HPDE6-E6E7 (cell line): Measurements from ENCODE around the gene TLE3.
"Not testable (repeated sequence)": the region's sequence is repeated elsewhere in the genome, so short reads cannot be mapped to it uniquely, and the experiment has no call there.

ENCODE experiments used
- DNase-seq: peaks from one replicate; pipeline ENCODE4 v3.0.0; 2011; ENCODE audit warnings: missing footprints; ENCODE audit errors: extremely low spot score

TLE3 gene

DNA sequence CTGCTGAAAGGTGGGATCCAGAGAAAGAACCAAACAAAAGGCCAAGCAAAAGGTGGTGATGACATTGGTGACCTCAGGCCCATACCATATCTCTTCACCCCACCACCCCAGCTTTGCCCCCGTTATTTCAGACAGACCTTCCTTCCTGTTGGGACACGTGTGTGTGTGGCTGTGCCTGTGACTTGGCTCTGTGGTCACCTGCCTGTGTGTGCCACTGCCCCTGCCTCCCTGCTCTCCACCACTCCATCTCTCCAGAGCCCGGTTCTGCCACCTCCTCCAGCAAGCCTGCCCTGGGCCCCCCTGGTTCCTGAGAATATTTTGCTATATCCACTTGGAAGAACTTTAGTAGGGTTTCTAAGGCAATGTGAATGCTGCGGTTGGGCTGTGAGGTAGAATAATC lies 28.6 kb upstream of the TLE3 start:
- DNase-seq, result no peak

DNA sequence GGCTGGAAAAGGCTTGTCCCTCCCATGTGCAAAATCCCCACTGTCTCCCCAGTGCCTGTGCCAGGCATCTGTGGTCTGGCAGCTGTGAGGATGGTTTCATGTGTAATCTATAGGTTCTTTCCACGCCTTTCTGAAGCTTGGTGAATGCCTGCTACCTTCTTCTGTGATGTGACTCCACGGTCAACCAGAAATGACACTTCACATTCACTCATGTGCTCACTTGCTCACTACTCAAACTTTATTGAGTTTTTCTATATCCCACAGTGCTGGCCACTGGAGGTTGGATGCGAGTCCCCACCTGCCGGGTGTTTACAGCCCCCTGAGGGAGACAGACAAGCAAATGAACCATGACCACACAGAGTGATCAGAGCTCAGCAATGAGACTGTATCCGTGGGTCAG lies 27.9 kb upstream of the TLE3 start:
- no peak for DNase-seq

DNA sequence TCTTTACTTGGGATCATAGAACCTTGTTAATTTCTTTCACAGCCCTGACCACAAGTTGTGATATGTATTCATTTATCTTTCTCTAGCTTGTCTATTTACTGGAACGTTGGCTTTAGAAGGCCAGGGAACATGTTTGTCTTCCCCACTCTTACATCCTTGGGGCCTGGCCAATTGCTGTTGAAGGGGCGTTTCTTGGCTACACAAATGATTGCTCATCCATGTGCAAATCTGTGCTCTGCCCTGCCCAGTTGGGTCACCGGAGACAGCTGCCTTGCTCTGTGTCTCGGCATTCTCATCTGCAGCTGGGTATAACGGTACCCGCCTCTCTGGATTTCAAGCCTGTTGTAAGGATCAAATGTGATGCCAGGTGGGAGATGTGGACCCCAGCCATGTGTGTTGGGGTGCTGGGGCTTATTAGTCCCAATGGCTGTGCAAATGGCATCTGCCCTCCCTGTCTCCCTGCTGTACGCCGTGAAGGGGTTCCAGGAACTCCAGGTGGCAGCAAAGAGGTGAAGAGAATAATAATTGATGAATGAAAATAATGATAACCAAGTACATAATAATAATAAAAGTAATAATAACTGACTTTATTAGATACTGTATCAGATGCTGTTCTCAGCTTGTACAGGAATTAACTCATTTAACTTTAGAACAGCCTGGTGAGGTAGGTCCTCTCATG lies 24.0 kb upstream of the TLE3 start:
- no peak for DNase-seq

DNA sequence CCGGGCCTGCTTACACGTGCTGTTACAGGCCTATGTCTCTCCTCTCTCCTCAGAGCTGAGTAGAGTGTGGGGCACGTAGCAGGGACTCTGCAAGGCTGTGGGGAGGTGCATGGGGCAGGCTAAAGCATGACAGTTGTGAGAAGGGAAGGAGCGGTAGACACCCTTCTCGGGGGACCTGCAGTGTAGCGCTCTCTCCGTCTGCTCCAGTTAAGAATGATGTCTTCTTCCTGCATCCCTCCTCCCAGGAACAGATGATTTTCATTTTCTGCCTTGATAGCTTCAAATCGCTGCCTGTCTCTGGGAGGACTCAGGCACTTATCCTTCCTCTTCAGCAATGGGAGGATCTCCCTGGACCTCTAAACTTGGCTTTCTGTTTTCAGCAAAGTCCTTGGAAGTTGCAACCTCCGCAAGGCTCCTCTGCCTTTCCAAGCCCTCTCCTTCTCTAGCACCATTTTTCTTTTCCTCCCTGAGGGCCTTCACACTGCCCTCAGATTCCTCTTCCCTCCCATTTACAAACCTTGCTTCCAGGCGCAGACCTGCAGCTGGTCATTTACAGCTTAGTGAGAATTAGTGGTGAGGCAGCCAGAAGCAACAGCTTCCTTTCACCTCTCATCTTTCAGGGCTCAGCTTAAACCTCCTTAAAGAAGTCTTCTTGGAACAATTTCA lies 23.4 kb upstream of the TLE3 start:
- no peak for DNase-seq

DNA sequence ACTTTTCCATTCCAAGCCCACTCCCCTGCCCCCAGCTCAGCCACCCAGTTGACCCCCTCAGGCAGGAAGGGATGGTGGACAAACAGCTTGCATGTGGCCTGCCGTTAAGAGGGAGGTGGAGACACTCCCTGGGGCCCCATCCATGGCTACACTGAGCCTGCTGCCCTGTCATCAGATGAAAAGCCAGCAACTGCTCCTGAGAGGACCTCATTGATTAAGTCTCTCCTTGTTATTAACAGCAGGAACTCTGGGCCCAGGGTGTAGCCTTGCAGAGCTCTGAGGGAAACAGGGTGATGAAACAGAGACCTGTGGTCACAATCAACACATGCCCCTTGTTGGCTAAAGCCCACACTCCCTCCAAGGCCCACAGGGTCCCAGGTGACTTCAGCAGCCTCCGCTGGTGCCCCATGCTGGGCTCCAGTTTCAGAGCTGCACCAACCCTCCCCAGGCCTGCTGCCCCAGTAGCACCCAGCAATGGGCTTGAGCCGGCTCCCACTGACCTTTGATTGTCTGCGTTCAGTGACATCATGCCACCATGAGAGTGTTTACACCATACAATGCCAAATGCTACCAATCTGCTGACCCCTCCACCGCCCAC lies 22.3 kb upstream of the TLE3 start:
- no peak for DNase-seq

DNA sequence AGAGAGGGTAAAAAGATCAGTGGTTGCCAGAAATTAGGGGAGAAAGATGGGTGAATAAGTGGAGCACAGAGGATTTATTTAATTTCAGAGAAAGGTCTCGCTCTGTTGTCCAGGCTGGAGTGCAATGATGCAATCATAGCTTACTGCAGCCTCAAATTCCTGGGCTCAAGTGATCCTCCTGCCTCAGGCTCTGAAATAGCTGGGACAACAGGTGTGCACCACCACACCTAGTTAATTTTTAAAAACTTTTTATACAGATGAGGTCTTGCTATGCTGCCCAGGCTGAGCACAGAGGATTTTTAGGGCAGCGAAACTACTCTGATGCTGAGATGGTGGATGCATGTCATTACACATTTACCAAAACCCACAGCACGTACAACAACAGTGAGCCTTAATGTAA lies 20.9 kb upstream of the TLE3 start:
- DNase-seq, result no peak

DNA sequence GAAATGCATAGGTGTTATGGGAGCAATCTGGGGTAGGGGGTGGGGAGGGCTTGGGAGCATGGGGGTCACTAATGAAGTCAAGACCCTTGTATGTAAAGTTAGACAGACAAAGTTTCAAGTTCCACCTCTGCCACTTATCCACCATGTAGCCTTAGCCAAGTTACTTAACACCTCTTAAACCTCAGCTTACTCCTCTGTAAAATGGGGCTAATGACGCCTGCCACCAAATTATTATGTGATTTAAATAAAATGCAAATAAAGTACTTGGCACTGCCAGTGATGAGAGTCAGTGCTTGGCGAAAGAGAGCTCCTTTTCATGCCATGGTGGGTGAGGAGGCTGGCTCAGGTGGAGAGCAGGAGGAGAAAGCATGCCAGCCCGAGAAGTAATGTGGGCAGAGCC lies 18.6 kb upstream of the TLE3 start:
- no peak for DNase-seq

DNA sequence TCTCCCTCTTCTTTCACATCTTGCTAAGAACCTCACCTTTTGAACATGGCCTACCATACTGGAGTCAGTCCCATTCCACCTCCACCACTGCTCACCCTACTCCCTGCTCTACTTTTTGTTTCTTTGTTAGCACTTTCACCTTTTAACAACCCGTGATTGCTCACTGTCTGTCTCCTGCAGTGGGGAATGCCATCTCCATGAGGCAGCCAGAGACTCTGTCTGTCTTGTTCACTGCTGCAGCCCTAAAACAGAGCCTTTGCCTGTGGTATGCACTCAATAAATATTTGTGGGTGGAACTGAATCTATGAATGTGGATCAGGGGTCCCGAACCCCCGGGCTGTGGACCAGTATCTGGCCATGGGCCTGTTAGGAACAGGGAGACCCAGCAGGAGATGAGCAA lies 16.5 kb upstream of the TLE3 start:
- no peak for DNase-seq

DNA sequence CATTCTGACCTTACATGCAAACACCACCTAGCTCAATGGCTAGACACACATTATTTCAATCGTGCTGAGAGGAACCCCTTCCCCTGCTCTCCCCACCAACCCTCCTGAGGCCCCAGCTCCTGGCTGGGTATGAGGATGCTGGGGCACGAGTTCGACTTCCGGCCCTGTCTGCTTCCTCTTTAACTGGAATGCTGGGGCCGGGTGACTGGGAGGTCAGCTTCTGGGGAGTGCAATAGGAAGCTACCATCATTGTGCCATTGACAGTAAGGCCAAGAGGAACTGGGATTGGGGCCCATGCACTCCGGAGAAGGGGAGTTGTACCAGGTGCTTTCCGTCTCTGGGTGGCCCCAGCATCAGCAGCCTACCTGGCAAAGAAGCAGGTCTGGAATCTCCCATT lies 15.6 kb upstream of the TLE3 start:
- no peak for DNase-seq

DNA sequence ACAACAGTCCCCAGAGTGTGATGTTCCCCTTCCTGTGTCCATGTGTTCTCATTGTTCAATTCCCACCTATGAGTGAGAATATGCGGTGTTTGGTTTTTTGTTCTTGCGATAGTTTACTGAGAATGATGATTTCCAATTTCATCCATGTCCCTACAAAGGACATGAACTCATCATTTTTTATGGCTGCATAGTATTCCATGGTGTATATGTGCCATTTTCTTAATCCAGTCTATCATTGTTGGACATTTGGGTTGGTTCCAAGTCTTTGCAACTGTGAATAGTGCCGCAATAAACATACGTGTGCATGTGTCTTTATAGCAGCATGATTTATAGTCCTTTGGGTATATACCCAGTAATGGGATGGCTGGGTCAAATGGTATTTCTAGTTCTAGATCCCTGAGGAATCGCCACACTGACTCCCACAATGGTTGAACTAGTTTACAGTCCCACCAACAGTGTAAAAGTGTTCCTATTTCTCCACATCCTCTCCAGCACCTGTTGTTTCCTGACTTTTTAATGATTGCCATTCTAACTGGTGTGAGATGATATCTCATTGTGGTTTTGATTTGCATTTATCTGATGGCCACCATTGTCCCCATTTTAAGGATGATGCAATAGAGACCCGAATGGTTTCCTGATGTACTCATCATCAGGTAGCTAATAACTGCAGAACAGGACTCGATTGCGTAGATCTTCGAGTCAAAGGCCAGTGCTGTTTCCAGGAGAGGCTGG lies 15.0 kb upstream of the TLE3 start:
- DNase-seq, result not testable (repeated sequence)

DNA sequence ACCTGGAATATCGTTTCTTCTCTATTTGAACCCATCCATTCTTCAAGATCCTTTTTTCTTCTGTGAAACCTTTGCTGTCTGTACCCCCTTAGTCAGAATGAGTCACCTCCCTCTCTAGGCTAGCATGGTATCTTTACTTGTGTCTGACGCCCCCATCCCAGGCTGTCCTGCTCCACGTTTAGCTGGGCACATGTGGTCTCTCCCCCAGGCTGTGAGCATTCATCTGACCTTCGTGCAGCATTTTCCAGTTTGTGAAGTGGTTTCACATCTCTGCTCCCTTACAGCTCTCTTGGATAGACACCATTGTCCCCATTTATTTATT lies 14.3 kb upstream of the TLE3 start:
- DNase-seq, result no peak

DNA sequence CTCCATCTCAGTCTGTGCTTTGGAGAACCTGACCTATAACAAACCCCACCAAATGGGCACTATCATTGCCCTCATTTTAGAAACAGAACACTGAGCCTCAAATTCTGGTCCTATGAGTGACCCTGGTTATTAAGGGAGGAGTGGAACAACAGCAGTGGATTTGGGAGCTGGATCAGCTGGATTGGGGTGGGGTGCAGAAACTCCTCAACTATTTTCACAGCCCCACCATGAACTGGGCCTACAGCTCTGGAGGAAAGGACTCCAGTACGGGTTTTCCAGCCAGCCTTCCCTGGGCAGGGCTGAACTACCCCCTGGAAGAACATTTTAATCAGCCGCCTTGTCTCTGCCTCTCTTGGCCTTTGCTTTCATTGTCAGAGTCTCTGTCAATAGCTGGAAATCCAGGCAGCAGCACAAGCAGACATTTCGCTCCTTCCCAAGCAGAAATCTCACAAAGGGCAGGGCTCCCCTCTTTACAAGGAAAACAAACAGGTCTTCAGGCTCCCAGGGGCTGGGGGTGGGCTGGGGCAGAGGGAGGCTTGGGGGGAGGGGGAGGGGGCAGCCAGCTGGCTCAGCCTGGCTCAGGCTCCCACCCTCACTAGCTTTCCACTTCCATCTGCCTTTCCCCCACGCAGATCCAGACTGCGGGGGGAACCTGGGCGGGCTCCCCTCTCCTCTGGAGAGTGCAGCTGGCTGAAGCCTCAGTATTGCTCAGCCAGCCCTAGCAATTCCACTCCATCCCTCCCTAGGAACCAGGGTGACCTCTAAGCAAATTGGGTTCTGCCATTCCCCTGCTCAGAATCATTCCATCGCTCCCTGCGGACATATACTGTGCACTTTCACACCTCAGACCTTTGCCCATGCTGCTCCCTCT lies 13.7 kb upstream of the TLE3 start:
- DNase-seq, result no peak

DNA sequence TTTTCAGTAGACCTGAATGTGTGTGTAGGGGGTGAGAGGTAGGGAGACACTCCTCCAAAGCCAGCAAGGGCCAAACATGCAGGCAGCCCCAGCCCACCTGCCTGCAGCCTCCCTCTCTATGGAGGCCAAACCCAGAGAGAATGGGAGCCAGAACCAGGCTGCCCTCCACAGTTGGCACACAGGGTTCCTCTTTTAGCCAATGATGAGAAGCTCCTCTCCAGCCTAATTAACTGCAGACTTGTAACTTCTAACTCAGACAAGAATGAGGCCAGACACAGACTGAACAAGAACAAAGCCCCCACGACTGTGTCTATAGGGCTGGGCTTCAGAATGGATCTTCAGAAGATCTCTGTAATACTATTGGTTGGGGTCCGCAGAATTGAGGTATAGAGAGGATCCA lies 12.3 kb upstream of the TLE3 start:
- no peak for DNase-seq

DNA sequence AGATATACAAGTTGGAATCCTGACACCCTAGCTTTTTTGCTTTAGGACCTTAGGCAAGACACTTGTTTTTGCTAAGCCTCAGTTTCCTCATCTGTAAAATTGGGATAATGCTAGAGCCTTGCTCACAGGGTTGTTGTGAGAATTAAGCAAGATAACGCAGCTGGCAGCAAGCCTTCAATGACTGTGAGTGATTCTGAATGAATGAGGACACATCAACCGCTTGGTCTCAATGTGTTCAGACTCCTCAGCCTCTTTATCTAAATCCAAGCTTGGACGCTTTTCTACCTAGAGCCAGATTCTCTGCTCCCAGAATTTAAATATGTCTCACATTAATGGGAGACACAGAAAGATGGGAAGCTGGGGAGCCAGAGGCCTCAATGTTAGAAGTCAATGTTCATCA lies 11.8 kb upstream of the TLE3 start:
- no peak for DNase-seq

DNA sequence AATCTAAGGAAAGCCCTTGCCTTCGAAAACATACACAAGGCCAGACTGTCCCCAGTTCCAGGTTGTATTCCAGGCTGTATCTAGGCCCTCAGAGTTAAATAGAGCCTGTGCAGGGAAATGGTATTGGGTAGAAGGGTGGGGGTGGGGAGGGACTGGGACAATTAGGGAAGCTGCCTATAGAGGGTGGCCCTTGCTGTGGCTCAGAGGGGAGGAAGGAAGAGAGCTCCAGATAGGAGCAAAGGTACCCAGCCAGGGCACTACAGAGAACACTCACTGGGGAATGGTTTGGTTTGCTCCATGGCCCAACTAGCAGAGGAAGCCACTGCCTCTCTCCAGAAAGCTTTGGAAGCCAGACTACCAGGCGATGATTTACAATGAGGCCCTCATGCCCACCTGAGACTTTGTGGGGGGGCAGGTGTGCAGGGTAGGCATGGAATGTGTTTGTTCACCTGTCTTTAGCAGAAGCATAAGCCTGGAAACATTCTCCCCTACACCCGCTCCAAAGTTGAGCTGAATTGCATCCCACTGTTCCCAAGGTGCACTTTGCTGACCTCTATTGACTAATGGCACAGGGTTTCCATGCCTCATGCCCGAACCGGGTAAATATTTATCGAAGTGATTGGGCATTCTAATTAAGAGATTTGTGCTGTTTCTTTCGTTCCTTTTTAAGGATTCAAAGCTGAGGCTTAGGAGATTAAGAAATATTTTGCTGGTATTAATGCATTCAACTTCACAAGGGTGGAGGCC lies 6.3 kb upstream of the TLE3 start:
- no peak for DNase-seq

DNA sequence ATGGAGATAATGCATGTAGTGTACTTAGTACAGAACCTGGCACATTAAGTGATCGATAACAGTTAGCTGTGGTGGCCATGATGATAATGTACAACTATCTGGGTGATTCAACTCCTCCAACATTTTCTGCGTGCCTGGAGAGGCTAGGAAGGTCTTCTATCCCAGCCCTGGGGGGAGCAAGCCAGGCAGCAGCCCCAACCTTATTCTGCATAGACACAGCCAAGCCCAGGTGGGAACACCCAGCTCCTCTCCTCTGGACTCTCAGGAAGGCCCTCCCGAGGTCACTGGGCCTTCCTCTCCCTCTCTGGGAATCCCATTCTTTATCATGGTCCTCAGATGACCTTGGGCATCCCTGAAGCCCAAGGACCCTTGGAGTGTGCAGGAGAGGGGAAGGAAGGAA lies 5.1 kb upstream of the TLE3 start:
- DNase-seq, result no peak

DNA sequence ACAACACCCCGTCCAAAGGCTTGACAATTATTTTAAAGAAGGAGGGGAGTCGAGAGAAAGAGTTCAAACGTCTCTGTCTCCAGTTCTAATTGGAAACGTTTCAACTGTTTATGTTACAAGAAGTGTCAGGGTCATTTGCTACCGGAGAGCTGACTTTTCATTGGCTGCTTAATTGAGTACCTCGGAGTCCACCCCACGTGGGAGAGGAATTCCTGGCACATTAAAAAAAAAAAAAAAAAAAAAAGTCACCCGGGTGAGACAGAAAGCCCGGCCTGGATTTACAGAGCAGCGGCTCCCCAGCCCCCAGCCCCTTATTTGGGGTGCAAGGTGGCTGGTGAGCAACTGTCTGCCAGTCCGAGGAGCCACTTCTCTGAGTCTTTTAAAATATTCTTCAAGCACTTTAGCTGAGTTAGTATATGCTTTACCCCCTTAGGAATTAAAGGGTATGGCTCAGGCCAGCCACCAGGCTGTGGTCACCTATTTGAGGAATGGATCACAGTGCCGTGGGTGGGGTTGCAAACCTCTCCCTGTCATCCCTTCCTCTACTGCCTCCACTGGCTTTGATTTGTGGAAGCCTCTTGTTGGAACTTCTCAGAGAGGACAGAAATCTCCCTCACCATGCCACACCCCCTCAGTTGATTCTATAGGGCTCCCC lies 3.9 kb upstream of the TLE3 start:
- peak; percentile 64 for DNase-seq

DNA sequence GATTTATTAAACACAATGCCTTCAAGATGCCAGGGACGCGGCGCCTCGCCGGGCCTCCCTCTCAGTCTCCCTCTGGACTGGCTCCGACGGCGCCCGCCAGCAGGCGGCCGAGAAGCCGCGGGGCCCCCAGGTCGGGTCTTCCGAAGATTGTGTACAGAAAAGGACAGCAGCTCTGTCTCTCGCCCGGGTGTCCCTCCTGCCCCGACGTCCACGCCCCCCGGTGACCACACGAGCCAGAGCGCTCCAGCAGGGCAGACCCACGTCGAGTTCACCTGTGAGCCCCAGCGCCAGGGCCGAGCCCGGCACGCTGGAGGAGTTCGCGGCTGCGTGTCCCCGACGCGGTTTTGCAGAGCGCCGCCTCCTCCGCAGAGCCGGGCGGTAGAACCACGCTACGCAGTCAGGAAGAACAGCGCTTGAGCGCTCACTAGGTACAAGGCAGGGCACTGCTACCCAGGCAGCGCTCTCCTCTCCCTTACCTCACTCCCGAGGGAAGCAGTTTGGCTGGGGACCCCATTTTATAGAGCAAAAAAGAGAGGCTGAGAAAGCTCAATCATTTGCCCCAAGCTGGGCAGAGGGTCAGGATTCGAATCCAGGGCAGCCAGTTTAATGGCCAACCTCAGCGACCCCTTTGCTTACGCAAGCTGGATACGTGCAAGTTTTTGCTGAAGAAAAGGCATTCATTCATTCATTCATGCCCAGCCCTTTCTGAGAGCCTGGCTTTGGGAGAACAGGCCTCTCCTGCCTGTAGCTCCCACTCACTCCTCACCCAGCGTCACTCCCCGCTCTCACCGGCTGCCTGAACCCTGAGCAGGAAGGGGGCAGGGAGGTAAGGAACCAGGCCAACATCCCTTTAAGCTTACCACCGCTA lies 3.0 kb upstream of the TLE3 start:
- DNase-seq, result no peak

DNA sequence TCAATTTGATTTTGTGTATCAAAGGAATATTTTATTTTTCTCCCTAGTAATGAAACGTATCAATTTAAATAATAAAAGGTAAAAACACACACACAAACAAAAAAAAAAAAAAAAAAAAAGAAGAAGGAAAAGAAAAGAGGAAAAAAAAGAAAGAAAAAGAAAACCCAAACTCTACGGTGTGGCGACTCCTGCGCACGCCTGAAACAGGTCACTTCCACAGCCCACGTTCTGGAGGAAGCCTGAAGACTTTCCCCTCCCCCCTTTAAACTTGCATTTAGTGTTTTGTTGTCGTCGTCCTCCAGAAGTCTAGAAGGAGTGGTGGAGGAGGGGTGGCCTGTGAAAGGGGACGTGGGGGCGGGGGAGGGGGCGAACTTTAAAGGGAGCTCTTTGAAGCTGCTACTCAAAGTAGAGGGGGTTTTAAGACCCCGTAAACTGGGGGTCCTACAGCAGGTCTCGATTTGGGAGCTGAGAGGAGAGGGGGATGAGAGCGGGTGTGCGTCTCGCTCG lies 2.3 kb upstream of the TLE3 start:
- DNase-seq, result no peak
